DMS79 treated with DMSO at 0.1 percent for 48 hours (cell line): ENCODE results near the gene COX18.

ENCODE experiments used
- DNase-seq: peaks from one replicate; lab custom pipeline; 2025; lab: John Stamatoyannopoulos, UW

Gene COX18

GRCh38 chr4:73053076-73053475 is 16.4 kb downstream of the COX18 start:
- no peak for DNase-seq

GRCh38 chr4:73051625-73052024 is 17.9 kb downstream of the COX18 start:
- DNase-seq = no peak

- no peak for DNase-seq
Observed at GRCh38 chr4:73045879-73046278, 23.6 kb downstream of the COX18 start.

GRCh38 chr4:73037057-73037456 is 32.5 kb downstream of the COX18 start:
- DNase-seq = no peak

GRCh38 chr4:73036123-73036522 is 33.4 kb downstream of the COX18 start:
- DNase-seq = no peak

- DNase-seq = no peak
Observed at GRCh38 chr4:73034896-73035295, 34.6 kb downstream of the COX18 start.

GRCh38 chr4:73028621-73029020 is 40.9 kb downstream of the COX18 start:
- DNase-seq = no peak

GRCh38 chr4:73021634-73022033 is 47.9 kb downstream of the COX18 start:
- no peak for DNase-seq

GRCh38 chr4:73019462-73020047 is 50.0 kb downstream of the COX18 start:
- DNase-seq = no peak

GRCh38 chr4:73018595-73018994 is 50.9 kb downstream of the COX18 start:
- no peak for DNase-seq

GRCh38 chr4:73013310-73013709 is 56.2 kb downstream of the COX18 start:
- DNase-seq = no peak

GRCh38 chr4:73012673-73013072 is 56.8 kb downstream of the COX18 start:
- no peak for DNase-seq

- DNase-seq = no peak
Observed at GRCh38 chr4:73011629-73011985, 57.9 kb downstream of the COX18 start.

- DNase-seq = no peak
Observed at GRCh38 chr4:73010789-73011628, 58.5 kb downstream of the COX18 start.

- DNase-seq = no peak
Observed at GRCh38 chr4:73007526-73008100, 61.9 kb downstream of the COX18 start.

GRCh38 chr4:73006286-73006990 is 63.1 kb downstream of the COX18 start:
- DNase-seq = no peak

- no peak for DNase-seq
Observed at GRCh38 chr4:73005514-73005913, 64.0 kb downstream of the COX18 start.
